ENCODE data around the gene GRIN1.
A peak's percentile ranks its signal among the peaks of the same experiment; 100 is the strongest.

Gene GRIN1

DNA sequence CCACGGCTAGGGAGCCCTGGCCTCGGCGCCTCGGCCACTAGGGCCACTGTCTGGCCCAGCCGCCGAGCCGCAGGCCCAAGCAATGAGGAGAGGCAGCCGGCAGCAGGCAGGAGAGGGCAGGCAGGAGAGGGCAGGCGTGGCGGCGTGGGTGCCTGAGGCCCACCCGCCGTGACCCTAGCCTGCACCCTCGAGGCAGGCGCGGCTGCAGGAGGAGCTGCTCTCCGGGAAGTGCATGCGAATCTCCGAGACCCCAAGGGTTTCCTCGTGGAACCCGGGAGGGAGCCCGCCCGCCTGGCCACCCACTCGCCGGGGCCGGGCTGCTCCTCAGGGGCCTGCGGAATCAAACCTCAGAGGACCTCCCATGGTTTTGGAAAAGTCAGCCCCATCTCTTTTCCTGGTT is 9.3 kb downstream of the GRIN1 start:
- DNase-seq (ENCODE audit: low read depth): no peak

DNA sequence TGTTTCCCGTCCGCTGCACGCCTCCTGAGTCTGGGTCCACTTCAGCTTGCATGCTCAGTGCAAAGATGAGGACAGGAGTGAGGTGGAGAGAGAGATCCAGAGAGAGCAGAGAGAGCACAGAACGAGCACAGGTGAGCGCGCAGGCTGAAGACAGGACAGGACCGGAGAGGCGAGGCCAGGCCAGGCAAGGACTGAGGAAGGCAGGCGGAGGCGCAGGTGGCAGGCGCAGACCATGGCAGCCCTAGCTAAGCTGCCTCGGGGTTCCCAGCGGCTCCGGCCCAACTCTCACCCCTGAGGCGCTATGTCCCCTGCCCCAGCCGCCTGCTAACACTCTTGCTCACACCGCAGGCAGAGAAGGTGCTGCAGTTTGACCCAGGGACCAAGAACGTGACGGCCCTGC is 9.7 kb downstream of the GRIN1 start:
- no peak for DNase-seq (ENCODE audit: low read depth)

DNA sequence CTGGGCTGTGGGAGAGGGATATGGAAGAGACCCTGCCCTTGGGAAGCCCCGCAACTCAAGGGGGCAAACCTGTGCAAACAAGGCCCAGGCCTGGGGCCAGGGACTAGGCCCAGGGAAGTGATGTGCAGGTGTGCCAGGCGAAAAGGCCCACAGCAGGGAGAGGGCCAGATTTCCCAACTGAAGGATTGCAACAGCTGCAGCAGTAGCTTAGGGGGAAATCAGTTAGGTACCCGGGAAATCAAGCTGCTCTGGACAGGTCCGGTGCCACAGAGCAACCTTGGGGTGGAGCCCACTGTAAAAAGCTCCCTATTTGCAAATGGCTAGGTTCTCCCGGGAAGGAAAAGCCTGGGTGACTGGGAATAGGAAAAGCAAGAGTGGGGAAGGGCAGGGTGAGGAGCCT is 10.4 kb downstream of the GRIN1 start:
- DNase-seq (ENCODE audit: low read depth): no peak

DNA sequence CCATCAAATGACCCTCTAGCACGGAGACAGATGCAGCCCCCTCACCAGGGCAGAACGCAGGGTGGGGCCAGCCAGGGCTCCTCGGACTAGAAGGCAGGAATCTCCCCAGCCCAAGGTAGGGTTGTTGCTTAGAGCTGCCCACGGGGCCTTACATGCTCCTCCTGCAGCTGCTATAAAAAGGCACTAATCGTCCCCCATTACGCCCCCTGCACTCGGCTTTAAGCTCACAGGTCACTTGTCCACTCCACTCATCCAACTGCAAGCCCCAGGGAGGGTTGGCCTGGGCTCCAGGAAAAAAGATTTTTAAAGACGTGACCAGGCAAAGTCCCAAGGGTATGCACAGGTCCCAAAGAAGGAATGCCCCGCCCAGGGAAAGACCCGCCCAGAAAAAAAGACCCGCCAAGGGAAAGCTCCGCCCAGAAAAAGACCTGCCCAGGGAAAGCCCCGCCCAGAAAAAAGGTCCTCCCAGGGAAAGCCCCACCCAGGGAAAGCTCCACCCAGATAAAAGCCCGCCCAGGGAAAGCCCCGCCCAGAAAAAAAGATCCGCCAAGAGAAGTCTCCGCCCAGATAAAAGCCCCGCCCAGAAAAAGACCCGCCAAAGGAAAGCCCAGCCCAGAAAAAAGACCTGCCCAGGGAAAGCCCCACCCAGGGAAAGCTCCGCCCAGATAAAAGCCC is 11.1 kb downstream of the GRIN1 start:
- no peak for DNase-seq (ENCODE audit: low read depth)

DNA sequence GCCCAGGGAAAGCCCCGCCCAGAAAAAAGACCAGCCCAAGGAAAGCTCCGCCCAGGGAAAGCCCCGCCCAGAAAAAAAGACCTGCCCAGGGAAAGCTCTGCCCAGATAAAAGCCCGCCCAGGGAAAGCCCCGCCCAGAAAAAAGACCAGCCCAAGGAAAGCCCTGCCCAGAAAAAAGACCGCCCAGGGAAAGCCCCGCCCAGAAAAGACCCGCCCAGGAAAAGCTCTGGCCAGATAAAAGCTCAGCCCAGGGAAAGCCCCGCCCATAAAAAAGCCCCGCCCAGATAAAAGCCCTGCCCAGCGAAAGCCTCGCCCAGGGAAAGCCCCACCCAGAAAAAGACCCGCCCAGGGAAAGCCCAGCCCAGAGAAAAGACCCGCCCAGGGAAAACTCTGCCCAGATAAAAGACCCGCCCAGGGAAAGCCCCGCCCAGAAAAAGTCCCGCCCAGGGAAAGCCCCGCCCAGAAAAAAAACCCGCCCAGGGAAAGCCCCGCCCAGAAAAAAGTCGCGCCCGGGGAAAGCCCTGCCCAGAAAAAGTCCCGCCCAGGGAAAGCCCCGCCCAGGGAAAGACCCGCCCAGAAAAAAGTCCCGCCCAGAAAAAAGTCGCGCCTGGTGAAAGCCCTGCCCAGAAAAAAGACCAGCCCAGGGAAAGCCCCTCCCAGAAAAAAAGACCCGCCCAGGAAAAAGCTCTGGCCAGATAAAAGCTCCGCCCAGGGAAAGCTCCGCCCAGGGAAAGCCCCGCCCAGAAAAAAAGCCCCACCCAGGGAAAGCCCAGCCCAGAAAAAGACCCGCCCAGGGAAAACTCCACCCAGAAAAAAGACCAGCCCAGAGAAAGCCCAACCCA is 11.9 kb downstream of the GRIN1 start:
- DNase-seq (ENCODE audit: low read depth): no peak

DNA sequence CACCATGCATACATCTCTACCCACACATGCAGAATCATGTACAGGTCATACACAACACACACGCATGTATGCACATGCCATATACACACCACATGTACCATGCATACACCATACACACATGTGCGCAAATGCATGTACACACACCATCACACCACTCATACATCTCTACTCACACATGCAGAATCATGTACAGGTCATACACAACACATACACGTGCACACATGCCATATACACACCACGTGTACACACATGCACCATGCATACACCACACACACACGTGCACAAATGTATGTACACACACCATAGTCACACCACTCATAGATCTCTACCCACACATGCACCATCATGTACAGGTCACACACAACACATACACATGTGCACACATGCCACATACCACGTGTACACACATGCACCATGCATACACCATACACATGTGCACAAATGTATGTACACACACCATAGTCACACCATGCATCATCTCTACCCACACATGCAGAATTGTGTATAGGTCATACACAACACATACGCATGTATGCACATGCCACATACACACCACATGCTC is 14.0 kb downstream of the GRIN1 start:
- DNase-seq (ENCODE audit: low read depth): no peak

DNA sequence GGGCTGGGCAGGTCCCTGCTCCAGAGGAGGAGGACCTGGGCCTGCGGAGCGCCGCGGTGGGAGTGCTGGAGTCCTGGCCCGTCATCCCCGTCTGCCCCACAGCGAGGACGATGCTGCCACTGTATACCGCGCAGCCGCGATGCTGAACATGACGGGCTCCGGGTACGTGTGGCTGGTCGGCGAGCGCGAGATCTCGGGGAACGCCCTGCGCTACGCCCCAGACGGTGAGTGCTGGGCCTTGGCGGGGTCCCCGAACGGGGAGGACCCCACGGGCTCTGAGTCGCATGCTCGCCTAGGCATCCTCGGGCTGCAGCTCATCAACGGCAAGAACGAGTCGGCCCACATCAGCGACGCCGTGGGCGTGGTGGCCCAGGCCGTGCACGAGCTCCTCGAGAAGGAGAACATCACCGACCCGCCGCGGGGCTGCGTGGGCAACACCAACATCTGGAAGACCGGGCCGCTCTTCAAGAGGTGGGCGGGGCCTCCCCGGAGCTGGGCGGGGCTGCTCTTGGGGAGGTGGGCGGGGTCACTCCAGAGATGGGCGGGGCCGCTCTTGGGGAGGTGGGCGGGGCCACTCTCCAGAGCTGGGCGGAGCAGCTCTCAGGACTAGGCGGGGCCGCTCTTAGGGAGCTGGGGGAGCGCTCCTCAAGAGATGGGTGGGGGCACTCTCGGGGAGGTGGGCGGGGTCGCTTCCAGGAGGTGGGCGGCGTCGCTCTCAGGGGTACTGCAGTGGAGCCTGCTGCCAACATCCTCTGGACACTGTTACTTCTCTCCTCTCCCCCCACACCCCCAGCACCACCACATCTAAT is 17.8 kb downstream of the GRIN1 start:
- DNase-seq (ENCODE audit: low read depth): peak; percentile 40

DNA sequence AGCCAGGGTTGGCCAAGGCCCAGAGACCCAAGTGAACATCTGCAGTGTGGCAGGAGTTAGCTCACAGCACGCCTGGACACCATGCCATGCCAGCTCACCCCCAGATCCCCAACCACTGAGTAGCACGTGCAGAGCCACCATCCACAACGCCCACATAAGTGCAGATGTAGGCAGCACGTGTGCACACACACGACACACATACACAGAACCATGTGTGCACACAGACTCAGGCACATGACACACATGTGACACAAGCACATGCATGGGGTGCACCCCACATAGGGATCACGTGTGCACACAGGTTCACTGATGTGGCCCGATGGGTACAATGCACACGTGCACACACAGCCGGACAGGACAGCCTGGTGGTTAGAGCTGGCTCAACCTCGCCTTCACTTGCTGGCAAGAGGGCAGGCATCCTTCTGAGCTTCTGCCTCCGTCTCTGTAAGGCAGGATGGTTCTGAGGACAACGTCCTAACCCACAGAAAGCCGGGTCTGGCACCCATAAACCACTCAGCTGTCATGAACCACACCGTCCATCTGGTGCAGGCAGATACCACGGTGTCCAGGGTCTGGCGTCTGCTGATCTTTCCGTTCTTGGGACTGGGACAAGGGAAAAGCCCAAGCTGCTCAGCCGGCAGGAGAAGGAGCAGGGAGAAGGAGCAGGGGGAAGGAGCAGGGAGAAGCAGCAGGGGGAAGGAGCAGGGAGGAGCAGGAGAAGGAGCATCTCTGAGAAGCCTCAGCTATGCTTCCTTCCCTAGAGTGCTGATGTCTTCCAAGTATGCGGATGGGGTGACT is 18.9 kb downstream of the GRIN1 start:
- DNase-seq (ENCODE audit: low read depth): no peak

DNA sequence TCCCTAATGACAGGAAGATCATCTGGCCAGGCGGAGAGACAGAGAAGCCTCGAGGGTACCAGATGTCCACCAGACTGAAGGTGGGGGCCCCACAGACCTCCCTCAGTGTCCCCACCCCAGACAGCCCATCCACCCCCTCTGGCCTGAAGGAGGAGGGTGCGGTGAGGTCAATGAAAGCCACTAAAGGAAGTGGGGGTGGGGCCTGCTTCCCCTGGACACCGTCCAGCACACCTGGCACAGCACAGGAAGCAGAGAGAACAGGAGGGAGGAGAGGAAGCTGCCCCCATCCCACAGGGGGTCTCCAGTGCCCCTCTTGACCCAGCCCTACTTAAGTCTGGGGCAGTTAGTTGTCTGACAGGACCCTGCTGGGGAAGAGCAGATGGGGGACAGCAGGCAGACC is 19.7 kb downstream of the GRIN1 start:
- no peak for DNase-seq (ENCODE audit: low read depth)

DNA sequence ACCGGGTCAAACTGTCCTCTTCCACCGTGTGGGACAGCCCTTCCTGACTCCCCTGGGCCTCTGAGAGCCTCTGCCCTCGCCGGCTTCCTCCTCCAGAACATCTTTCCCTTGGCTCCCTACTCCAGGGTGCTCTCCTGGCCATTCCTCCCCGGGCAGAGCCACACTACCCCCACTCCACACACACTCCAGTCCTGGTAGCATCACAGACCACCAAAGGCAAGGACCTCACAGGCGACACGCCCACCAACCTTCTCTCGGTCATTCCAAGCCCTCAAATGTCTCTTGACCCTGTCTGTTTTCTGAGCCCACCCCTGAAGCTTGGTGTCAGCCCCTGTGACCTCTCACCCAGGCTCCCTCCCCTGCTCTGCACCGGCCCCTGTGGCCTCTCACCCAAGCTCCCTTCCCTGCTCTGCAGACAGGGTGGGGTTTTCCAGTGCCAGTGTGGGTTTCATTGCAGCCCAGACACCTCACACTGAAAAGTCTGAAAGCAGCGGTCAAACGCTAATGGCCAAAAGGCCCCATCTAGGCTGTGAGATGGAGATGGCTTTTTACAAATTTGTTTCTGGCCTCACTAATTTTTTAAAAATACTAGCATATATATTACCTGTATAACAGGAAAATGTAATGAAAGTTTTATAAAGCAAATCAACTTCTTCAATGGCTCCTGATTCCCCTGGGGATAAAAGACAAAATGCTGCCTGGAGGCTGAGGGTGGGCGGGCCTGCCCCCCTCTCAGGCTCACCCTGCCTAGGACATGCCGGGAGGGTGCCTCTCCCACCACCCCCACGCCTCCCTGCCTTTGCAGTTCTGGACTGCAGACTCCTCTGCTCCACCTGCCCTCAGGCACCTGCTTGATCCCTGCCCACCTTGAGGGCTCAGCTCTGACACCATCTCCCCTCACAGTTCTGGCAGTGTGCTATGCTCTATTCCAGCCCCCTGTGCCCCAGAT is 20.4 kb downstream of the GRIN1 start:
- DNase-seq (ENCODE audit: low read depth): no peak

DNA sequence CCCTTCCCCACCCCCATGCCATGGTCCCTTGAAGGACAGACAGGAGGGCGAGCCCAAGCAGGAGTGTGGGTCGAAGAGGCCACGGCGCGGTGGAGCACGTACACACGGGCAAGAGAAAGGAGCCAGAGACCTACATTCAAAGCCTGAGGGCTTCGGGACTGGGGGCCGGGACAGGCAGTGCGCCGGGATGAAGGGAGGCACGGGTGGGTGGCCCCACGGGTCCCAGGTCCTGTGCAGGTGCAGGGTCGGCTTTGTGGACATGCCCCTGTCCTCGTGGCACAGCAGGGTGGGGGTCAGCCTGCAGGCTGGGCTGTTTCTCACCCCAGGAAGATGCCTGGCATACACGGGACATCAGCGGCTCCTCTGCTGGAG is 21.1 kb downstream of the GRIN1 start:
- DNase-seq (ENCODE audit: low read depth): no peak

DNA sequence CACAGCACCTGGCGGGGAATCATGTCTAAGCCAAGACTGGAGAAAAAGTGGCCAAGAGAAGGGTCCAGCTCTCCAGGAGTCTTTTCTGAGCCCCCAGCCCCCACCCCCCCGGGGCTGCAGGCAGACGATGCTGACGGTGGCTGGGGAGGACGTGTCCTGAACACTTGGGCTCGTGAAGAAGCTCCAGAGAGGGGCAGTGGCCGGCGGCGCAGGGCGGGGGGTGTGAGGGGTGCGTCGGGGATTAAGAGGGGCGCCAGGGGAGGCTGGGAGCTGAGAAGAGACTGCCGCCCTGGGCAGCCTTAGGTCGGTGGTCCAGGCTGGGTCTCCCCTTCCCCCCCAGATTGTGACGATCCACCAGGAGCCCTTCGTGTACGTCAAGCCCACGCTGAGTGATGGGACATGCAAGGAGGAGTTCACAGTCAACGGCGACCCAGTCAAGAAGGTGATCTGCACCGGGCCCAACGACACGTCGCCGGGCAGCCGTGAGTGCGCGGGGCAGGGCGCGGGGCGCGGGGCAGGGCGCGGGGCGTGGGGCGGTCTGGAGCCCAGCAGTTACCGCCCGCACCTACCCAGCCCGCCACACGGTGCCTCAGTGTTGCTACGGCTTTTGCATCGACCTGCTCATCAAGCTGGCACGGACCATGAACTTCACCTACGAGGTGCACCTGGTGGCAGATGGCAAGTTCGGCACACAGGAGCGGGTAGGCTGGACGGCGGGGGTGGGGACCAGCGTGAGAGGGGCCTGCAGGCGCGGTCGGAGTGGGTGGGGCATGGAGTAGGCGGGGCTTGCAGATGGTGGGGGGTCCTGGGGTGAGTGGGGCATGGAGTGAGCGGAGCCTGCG is 22.0 kb downstream of the GRIN1 start:
- no peak for DNase-seq (ENCODE audit: low read depth)

DNA sequence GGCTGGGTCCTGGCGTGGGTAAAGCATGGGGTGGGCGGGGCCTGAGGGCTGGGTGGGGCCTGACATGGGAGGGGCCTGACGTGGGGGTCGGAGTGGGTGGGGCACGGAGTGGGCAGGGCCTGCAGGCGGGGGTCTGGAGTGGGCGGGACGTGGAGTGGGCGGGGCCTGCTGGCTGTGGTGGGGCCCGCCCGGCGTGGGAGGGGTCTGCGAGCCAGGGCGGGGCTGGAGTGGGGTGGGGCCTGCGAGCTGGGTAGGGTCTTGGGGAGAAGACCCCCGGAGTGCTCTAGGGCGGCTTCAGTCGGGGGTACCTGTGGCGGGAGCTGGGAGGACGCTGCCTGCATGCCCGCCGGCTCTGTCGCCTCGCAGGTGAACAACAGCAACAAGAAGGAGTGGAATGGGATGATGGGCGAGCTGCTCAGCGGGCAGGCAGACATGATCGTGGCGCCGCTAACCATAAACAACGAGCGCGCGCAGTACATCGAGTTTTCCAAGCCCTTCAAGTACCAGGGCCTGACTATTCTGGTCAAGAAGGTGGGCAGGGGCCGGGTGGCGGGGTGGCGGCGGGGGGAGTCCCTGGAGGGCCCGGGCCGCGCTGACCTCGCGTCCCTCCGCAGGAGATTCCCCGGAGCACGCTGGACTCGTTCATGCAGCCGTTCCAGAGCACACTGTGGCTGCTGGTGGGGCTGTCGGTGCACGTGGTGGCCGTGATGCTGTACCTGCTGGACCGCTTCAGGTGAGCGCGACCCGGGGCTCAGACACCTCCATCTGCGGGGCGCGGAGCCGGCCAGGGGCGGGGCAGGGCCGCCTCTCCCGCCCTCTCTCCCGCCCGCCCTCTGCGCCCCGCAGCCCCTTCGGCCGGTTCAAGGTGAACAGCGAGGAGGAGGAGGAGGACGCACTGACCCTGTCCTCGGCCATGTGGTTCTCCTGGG is 22.9 kb downstream of the GRIN1 start:
- no peak for DNase-seq (ENCODE audit: low read depth)

DNA sequence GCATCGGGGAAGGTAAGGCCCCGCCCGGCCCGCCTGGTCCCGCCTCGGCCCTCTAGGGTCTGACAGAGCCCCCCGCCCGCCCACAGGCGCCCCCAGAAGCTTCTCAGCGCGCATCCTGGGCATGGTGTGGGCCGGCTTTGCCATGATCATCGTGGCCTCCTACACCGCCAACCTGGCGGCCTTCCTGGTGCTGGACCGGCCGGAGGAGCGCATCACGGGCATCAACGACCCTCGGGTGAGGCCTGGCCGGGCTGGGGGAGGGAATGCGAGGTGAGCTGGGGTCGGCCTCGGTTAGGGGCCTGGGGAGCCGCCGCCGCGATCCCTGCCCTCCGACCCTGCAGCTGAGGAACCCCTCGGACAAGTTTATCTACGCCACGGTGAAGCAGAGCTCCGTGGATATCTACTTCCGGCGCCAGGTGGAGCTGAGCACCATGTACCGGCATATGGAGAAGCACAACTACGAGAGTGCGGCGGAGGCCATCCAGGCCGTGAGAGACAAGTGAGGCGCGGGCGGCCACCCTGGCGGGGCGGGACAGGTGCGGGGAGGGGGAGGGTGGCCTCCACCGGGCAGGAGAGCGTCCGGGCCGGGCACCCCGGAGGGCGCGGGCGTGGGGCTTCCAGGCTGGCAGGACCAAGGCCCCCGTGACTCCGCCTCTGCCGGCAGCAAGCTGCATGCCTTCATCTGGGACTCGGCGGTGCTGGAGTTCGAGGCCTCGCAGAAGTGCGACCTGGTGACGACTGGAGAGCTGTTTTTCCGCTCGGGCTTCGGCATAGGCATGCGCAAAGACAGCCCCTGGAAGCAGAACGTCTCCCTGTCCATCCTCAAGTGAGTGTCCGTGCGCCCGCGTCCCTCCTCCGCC is 23.8 kb downstream of the GRIN1 start:
- DNase-seq (ENCODE audit: low read depth): no peak

DNA sequence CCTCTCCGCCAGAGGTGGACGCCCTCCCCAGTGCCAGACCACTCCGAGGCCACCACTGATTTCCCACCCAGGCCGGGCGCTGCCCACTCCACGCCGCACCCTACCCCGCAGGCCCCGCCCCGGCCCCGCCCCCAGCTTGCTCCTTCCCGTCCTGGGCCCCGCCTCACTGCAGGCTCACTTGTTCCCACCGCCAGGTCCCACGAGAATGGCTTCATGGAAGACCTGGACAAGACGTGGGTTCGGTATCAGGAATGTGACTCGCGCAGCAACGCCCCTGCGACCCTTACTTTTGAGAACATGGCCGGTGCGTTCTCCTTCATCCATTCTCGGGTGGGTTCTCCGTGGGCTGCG is 24.4 kb downstream of the GRIN1 start:
- no peak for DNase-seq (ENCODE audit: low read depth)

DNA sequence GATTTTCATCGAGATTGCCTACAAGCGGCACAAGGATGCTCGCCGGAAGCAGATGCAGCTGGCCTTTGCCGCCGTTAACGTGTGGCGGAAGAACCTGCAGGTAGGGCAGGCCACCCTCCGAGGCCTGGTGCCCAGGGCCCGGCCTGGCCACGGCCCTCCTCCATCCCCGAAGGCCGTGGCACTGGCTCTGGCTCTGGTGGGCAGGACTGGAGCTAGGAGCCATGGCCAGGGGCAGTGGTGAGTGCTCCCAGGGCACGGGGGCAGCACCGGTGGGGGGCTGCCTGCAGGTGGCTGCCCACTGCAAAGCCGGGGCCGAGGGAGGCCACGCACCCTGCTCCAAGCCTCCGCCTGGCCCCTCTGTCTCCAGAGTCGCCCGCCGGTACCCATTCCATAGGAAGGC is 24.9 kb downstream of the GRIN1 start:
- no peak for DNase-seq (ENCODE audit: low read depth)

DNA sequence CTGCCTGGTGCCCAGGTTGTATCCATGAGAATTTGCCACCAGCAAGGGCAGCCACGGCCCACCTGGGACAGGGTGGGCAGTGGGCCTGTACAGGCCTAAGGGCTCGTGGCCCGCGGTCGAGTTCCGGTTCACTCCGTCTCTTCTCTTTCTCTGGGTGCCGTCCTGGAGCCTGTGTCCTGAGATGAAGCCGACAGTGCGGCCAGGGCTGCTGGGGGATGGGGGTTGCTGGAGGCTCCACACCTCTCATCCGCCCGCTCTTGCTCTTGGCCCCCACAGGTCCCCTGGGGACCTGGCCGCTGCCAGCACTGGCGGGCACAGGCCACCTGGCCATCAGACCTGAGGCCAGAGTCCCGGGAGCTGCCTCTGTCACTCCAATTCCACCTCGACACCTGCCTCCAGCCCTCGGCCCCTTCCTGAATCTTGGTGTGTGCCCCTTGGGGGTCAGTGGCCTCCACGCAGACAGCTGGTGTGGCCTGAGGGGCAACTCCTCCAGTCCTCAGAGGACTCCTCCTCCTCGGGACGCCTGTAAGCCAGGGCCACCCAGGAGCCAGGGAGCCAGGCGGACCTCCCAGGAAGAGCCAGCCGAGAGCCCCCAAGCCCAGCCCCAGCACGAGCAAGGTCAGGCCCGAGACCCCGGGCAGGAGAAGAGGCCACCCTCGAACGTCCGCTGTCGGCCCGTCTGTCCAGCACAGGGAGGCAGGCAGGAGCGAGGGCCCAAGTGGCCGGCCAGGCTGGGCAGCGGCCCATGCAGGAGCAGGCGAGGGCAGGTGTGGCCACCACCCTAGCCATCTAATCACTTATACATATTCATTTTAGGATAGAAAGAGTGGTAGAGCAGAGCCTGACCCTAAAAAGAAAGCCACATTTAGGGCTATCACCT is 25.7 kb downstream of the GRIN1 start:
- no peak for DNase-seq (ENCODE audit: low read depth)

All from activated T-cell treated with anti-CD3 and anti-CD28 coated beads for 24 hours (primary cell).